Measurements from ENCODE around the gene RAD18. TPM values are rescaled to one million over a fixed set of nuclear protein-coding genes. Genes with fewer than 3 reads are reported as not detected.

RAD18 gene
- total RNA-seq, 4 donors from 2014 or later: 8.6 to 11.9 (median 9.7) TPM

DNA sequence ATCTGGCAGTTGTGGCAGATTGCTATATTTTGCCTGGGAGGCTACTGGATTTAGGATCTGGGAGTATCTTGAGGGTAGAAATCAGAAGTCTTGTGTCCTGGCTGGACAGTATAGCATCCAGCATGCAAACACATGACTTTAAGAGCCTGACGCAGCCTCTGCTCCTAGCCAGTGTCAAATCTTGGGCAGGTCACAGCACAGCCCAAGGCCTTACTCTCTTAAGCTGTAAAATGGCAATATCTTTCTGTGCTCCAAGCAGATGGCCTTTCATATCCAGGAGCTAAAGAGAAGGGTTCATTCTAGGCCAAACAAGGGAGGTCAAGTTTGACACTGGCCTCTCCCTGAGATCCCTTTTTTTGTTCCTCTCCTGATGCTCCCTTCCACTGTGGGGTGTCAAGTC lies 19.8 kb upstream of the RAD18 start:
- in situ Hi-C loops (cut with MboI; ENCODE audit: low pct_ligation_motif_present in 1 of 4, low pct_unique_long_range_greater_than_20kb in 1 of 4, low sequenced_read_pairs in 3 of 4) (no loop called here), intact Hi-C loops (cut with DNase I; ENCODE audit: low total_unique reads) (no loop called here)
- no peak for TF ChIP-seq POLR2A (IDR thresholded peaks at IDR 0.05)
- TF ChIP-seq, protein P1, sequence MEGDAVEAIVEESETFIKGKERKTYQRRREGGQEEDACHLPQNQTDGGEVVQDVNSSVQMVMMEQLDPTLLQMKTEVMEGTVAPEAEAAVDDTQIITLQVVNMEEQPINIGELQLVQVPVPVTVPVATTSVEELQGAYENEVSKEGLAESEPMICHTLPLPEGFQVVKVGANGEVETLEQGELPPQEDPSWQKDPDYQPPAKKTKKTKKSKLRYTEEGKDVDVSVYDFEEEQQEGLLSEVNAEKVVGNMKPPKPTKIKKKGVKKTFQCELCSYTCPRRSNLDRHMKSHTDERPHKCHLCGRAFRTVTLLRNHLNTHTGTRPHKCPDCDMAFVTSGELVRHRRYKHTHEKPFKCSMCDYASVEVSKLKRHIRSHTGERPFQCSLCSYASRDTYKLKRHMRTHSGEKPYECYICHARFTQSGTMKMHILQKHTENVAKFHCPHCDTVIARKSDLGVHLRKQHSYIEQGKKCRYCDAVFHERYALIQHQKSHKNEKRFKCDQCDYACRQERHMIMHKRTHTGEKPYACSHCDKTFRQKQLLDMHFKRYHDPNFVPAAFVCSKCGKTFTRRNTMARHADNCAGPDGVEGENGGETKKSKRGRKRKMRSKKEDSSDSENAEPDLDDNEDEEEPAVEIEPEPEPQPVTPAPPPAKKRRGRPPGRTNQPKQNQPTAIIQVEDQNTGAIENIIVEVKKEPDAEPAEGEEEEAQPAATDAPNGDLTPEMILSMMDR (IDR thresholded peaks at IDR 0.05): no peak
- TF ChIP-seq EP300 (IDR thresholded peaks at IDR 0.05; ENCODE audit: low read depth): no peak
- TF ChIP-seq POLR2AphosphoS5 (IDR thresholded peaks at IDR 0.05): no peak
- WGBS, 2 donors (ENCODE audit: low coverage in 1 of 2): 78% methylated on average over 1 of the region's 1 CpG; no CpG with 5 or more reads in 1 of the 2 donors
- no peaks in the 10 kb centered on the region for H3K9me3 ChIP-seq
- H3K4me3 ChIP-seq: no peak overlapping the region
- no peak for DNase-seq
- H3K27me3 ChIP-seq: no peaks in the 10 kb centered on the region
- no peaks in the 10 kb centered on the region for H3K36me3 ChIP-seq
- no peak overlapping the region for H3K27ac ChIP-seq
- peaks cover 0 to 10% (median 4%) of the 10 kb centered on the region in 4 donors for H3K4me1 ChIP-seq

DNA sequence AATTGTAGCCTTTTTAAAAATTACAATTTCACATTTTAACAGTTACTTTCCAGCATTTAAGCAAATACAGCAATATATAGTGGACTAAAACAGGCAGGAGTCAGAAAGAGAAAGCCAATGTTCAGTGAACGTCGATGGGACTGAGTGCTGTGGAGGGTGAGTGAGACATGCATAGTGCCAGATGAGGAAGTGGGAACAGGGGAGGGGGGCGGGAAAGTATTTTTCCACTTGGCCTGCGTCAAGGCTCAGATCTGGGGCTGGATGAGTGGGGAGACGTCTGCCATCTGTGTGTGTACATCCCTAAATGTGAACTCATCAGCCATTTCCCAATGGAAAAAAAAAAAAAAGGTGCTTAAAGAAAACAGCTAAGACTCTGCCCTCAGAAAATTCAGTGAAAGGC lies 19.2 kb upstream of the RAD18 start:
- no peak for DNase-seq
- Histone ChIP-seq H3K4me3 (no peak overlapping the region), H3K27me3 (no peaks in the 10 kb centered on the region), H3K4me1 (peaks cover 0 to 10% (median 2%) of the 10 kb centered on the region in 4 donors), H3K36me3 (no peaks in the 10 kb centered on the region), H3K9me3 (no peaks in the 10 kb centered on the region), H3K27ac (no peak overlapping the region)
- no peak for TF ChIP-seq POLR2AphosphoS5 (IDR thresholded peaks at IDR 0.05)
- TF ChIP-seq, protein P1 (IDR thresholded peaks at IDR 0.05): no peak
- TF ChIP-seq EP300 (IDR thresholded peaks at IDR 0.05; ENCODE audit: low read depth): no peak
- no peak for TF ChIP-seq POLR2A (IDR thresholded peaks at IDR 0.05)
- in situ Hi-C loops (cut with MboI; ENCODE audit: low pct_ligation_motif_present in 1 of 4, low pct_unique_long_range_greater_than_20kb in 1 of 4, low sequenced_read_pairs in 3 of 4): no loop called here
- intact Hi-C loops (cut with DNase I; ENCODE audit: low total_unique reads): no loop called here
- WGBS, 2 donors (ENCODE audit: low coverage in 1 of 2): 61 to 65% methylated on average over 3 to 5 of the region's 5 CpGs

DNA sequence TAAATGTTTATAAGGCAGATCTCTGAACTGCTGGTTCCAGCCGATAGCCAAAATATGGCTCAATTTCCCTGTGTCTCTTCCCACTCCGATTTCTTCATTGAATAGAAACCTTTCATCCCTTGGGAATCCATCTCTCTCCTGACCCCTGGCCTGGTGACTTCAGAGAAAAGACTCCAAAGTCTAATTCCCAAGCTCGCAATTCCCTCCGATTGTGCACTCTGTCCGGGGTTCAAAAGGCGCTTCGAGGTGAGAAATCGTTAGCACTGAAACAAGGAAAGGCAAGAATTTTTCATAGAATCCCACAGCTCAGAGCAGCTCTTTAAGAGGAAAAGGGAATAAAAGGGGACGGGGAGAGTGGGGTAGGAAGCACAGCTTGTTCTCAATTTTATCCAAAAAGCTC lies 18.4 kb upstream of the RAD18 start:
- no peak for DNase-seq
- Histone ChIP-seq H3K27me3 (peaks cover 7% of the 10 kb centered on the region), H3K4me1 (peaks cover 0 to 10% (median 2%) of the 10 kb centered on the region in 4 donors), H3K9me3 (no peaks in the 10 kb centered on the region), H3K36me3 (no peaks in the 10 kb centered on the region), H3K27ac (no peak overlapping the region), H3K4me3 (no peak overlapping the region)
- TF ChIP-seq POLR2AphosphoS5 (IDR thresholded peaks at IDR 0.05): no peak
- TF ChIP-seq, protein P1 (IDR thresholded peaks at IDR 0.05): no peak
- TF ChIP-seq POLR2A (IDR thresholded peaks at IDR 0.05): no peak
- no peak for TF ChIP-seq EP300 (IDR thresholded peaks at IDR 0.05; ENCODE audit: low read depth)
- intact Hi-C loops (cut with DNase I; ENCODE audit: low total_unique reads) (no loop called here), in situ Hi-C loops (cut with MboI; ENCODE audit: low pct_ligation_motif_present in 1 of 4, low pct_unique_long_range_greater_than_20kb in 1 of 4, low sequenced_read_pairs in 3 of 4) (no loop called here)
- WGBS, 2 donors (ENCODE audit: low coverage in 1 of 2): 88 to 90% methylated on average over 7 to 9 of the region's 9 CpGs

DNA sequence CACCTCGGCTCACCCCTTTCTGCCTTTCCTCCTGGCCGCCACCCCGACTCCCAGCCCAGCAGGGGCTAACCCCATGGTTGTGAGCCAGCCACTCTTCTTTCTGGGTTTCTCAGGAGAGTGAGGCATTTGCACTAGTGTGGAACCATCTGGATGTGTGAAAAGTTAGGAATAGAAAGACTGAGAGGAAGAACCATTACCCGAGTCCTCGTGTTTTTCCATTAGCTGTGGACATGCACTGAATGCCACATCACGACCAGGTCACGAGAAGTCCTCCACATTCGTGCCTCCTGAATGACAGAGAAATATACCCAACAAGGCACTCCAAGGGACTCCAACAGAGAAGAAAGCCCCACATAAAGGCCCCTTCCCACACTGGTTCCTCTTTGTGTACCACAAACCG lies 18.0 kb upstream of the RAD18 start:
- Histone ChIP-seq H3K27ac (no peak overlapping the region), H3K36me3 (no peaks in the 10 kb centered on the region), H3K27me3 (peaks cover 8% of the 10 kb centered on the region), H3K9me3 (no peaks in the 10 kb centered on the region), H3K4me1 (peaks cover 0 to 10% (median 2%) of the 10 kb centered on the region in 4 donors), H3K4me3 (no peak overlapping the region)
- no peak for DNase-seq
- 88% methylated on average over 9 of the region's 9 CpGs; no CpG with 5 or more reads in 1 of the 2 donors for WGBS, 2 donors (ENCODE audit: low coverage in 1 of 2)
- intact Hi-C loops (cut with DNase I; ENCODE audit: low total_unique reads): no loop called here
- TF ChIP-seq, protein P1 (IDR thresholded peaks at IDR 0.05): no peak
- no peak for TF ChIP-seq POLR2AphosphoS5 (IDR thresholded peaks at IDR 0.05)
- TF ChIP-seq POLR2A (IDR thresholded peaks at IDR 0.05): no peak
- TF ChIP-seq EP300 (IDR thresholded peaks at IDR 0.05; ENCODE audit: low read depth): no peak
- in situ Hi-C loops (cut with MboI; ENCODE audit: low pct_ligation_motif_present in 1 of 4, low pct_unique_long_range_greater_than_20kb in 1 of 4, low sequenced_read_pairs in 3 of 4): no loop called here

Data from transverse colon (tissue), 4 donors.